Osteocyte (in vitro differentiated cells): ENCODE data around the gene GTF2A1. TPM values are rescaled to one million over a fixed set of nuclear protein-coding genes. Genes with fewer than 3 reads are reported as not detected.

Source experiments
- DNase-seq: peaks from one replicate; pipeline ENCODE4 v3.0.0; 2021; ENCODE audit warnings: mixed read lengths; ENCODE audit not compliant: unreplicated experiment; ENCODE audit errors: extremely low spot score
- H3K27ac Mint-ChIP-seq: one replicate; pipeline ENCODE4 v1.8.0; 2021; ENCODE audit warnings: mild to moderate bottlenecking, mixed read lengths; ENCODE audit not compliant: unreplicated experiment
- H3K27me3 Mint-ChIP-seq: one replicate; pipeline ENCODE4 v1.8.0; 2021; ENCODE audit warnings: mixed read lengths; ENCODE audit not compliant: unreplicated experiment
- H3K36me3 Mint-ChIP-seq: one replicate; pipeline ENCODE4 v1.8.0; 2021; ENCODE audit warnings: mixed read lengths; ENCODE audit not compliant: unreplicated experiment
- H3K4me1 Mint-ChIP-seq: one replicate; pipeline ENCODE4 v1.8.0; 2021; ENCODE audit warnings: mixed read lengths; ENCODE audit not compliant: unreplicated experiment
- H3K4me3 Mint-ChIP-seq: one replicate; pipeline ENCODE4 v1.8.0; 2021; ENCODE audit warnings: mild to moderate bottlenecking, moderate library complexity, mixed read lengths; ENCODE audit not compliant: unreplicated experiment
- H3K9me3 Mint-ChIP-seq: one replicate; pipeline ENCODE4 v1.8.0; 2021; ENCODE audit warnings: mixed read lengths; ENCODE audit not compliant: unreplicated experiment
- CTCF ChIP-seq: fragments of 200-600 bp; sonication (generic); IDR thresholded peaks from 2 replicates; pipeline ENCODE4 v1.5.0; 2021; ENCODE audit warnings: antibody characterized with exemption, mild to moderate bottlenecking, moderate library complexity
- total RNA-seq: library from RNA; stranded (reverse); gene quantifications from 2 replicates; pipeline ENCODE4 v1.2.1, GENCODE V29; 2021

GTF2A1 gene
- total RNA-seq, 1 donor from 2014 or later: 40.8 TPM

- no peak for DNase-seq
- Mint-ChIP-seq H3K27me3 (no peaks in the 10 kb centered on the region), H3K36me3 (peaks cover 55% of the 10 kb centered on the region), H3K4me1 (peaks cover 6% of the 10 kb centered on the region), H3K9me3 (no peaks in the 10 kb centered on the region), H3K4me3 (no peak overlapping the region), H3K27ac (no peak overlapping the region)
- no peak for TF ChIP-seq CTCF
Observed at GRCh38 chr14:81208489-81208888, 12.3 kb downstream of the GTF2A1 start.

- Mint-ChIP-seq H3K27me3 (no peaks in the 10 kb centered on the region), H3K4me3 (no peak overlapping the region), H3K9me3 (no peaks in the 10 kb centered on the region), H3K4me1 (no peaks in the 10 kb centered on the region), H3K27ac (no peak overlapping the region), H3K36me3 (peaks cover 56% of the 10 kb centered on the region)
- no peak for TF ChIP-seq CTCF
- no peak for DNase-seq
Observed at GRCh38 chr14:81206115-81206514, 14.6 kb downstream of the GTF2A1 start.

GRCh38 chr14:81205639-81206038 is 15.1 kb downstream of the GTF2A1 start:
- DNase-seq: no peak
- H3K36me3 Mint-ChIP-seq: peaks cover 55% of the 10 kb centered on the region
- no peaks in the 10 kb centered on the region for H3K27me3 Mint-ChIP-seq
- no peaks in the 10 kb centered on the region for H3K4me1 Mint-ChIP-seq
- H3K4me3 Mint-ChIP-seq: no peak overlapping the region
- H3K9me3 Mint-ChIP-seq: no peaks in the 10 kb centered on the region
- H3K27ac Mint-ChIP-seq: no peak overlapping the region
- TF ChIP-seq CTCF: no peak

- Mint-ChIP-seq H3K27me3 (no peaks in the 10 kb centered on the region), H3K4me3 (no peak overlapping the region), H3K27ac (no peak overlapping the region), H3K36me3 (peaks cover 48% of the 10 kb centered on the region), H3K9me3 (no peaks in the 10 kb centered on the region), H3K4me1 (peaks cover 2% of the 10 kb centered on the region)
- DNase-seq: no peak
- no peak for TF ChIP-seq CTCF
Observed at GRCh38 chr14:81200054-81200453, 20.7 kb downstream of the GTF2A1 start.

- Mint-ChIP-seq H3K27me3 (no peaks in the 10 kb centered on the region), H3K36me3 (peaks cover 52% of the 10 kb centered on the region), H3K9me3 (no peaks in the 10 kb centered on the region), H3K4me3 (no peak overlapping the region), H3K27ac (peak overlapping the region; percentile 38), H3K4me1 (peaks cover 4% of the 10 kb centered on the region)
- TF ChIP-seq CTCF: no peak
- no peak for DNase-seq
Observed at GRCh38 chr14:81199084-81199483, 21.7 kb downstream of the GTF2A1 start.
